GM23248 (cell line): ENCODE results near the gene IL10RB. TPM values are rescaled to one million over a fixed set of nuclear protein-coding genes. Genes with fewer than 3 reads are reported as not detected.

Source experiments
- DNase-seq: peaks from one replicate; pipeline ENCODE4 v3.0.0-alpha.2; 2015
- H2AFZ ChIP-seq: fragments of 200-600 bp; sonication (generic); 2 replicates; pipeline ENCODE4 v1.6.1; 2016; ENCODE audit warnings: antibody characterized with exemption
- H3F3A ChIP-seq: fragments of 200-600 bp; sonication (generic); 2 replicates; pipeline ENCODE4 v1.6.1; 2016; ENCODE audit warnings: mild to moderate bottlenecking, antibody characterized with exemption, mixed run types; ENCODE audit not compliant: insufficient read depth
- H3K27ac ChIP-seq: fragments of 200-600 bp; sonication (generic); 2 replicates; pipeline ENCODE4 v1.5.1; 2016; ENCODE audit warnings: mild to moderate bottlenecking
- H3K27me3 ChIP-seq: fragments of 200-600 bp; sonication (generic); replicated peaks from 2 replicates; pipeline ENCODE4 v1.6.1; 2016; ENCODE audit warnings: mild to moderate bottlenecking; ENCODE audit not compliant: insufficient read depth
- H3K36me3 ChIP-seq: fragments of 200-600 bp; sonication (generic); 2 replicates; pipeline ENCODE4 v1.6.1; 2016; ENCODE audit warnings: low read depth, mild to moderate bottlenecking
- H3K4me1 ChIP-seq: fragments of 200-600 bp; sonication (generic); 2 replicates; pipeline ENCODE4 v1.6.1; 2016; ENCODE audit warnings: mild to moderate bottlenecking; ENCODE audit not compliant: insufficient read depth
- H3K4me2 ChIP-seq: fragments of 200-600 bp; sonication (generic); one replicate; pipeline ENCODE4 v1.6.1; 2016; ENCODE audit warnings: mild to moderate bottlenecking; ENCODE audit not compliant: unreplicated experiment
- H3K4me3 ChIP-seq: fragments of 200-600 bp; sonication (generic); 2 replicates; pipeline ENCODE4 v1.5.1; 2016; ENCODE audit warnings: mild to moderate bottlenecking
- H3K79me2 ChIP-seq: fragments of 200-600 bp; sonication (generic); 2 replicates; pipeline ENCODE4 v1.6.1; 2016; ENCODE audit warnings: mild to moderate bottlenecking; ENCODE audit not compliant: insufficient read depth
- H3K9ac ChIP-seq: fragments of 200-600 bp; sonication (generic); 2 replicates; pipeline ENCODE4 v1.6.1; 2016; ENCODE audit warnings: mild to moderate bottlenecking
- H3K9me2 ChIP-seq: fragments of 200-600 bp; sonication (generic); 2 replicates; pipeline ENCODE4 v1.6.1; 2016; ENCODE audit warnings: mixed run types, mild to moderate bottlenecking, moderate library complexity; ENCODE audit not compliant: insufficient read depth
- H3K9me3 ChIP-seq: fragments of 200-600 bp; sonication (generic); one replicate; pipeline ENCODE4 v1.6.1; 2017; ENCODE audit warnings: low read depth
- H4K20me1 ChIP-seq: fragments of 200-600 bp; sonication (generic); 2 replicates; pipeline ENCODE4 v1.6.0; 2016; ENCODE audit not compliant: insufficient read depth
- EZH2 ChIP-seq: fragments of 200-600 bp; sonication (generic); IDR thresholded peaks from 2 replicates; pipeline ENCODE4 v1.6.1; 2018; ENCODE audit warnings: antibody characterized with exemption, mild to moderate bottlenecking; ENCODE audit not compliant: insufficient read depth, poor library complexity, severe bottlenecking
- EZH2phosphoT487 ChIP-seq: fragments of 200-600 bp; sonication (generic); IDR thresholded peaks from 2 replicates; pipeline ENCODE4 v1.6.1; 2018; ENCODE audit warnings: antibody characterized with exemption, moderate library complexity, mild to moderate bottlenecking, low read depth; ENCODE audit not compliant: insufficient read depth
- WGBS, 2 experiments: methylation state at CpG; one replicate each; pipeline ENCODE4 v1.1.6; 2015 to 2017; ENCODE audit warnings: low lambda C conversion rate in 2 of 2, low coverage in 1 of 2; ENCODE audit errors: missing lambda C conversion rate in 2 of 2; 5-methylcytosine and 5-hydroxymethylcytosine counted together
- in situ Hi-C: fragments of 300-500 bp; cut with MboI; formaldehyde crosslinking; loops from 2 replicates; pipeline ENCODE4 v1.15.0; 2020
- polyA plus RNA-seq: library from polyadenylated mRNA; unstranded; fragments of >200 nt; fragmentation: Nextera tagmentation; extraction: Ambion mirVana; gene quantifications from 2 replicates; pipeline ENCODE4 v1.2.1, GENCODE V29; 2016
- total RNA-seq: library from RNA; depleted of rRNA; stranded (reverse); fragments of >200 nt; shearing (Covaris generic); gene quantifications from 2 replicates; pipeline ENCODE4 v1.2.3, GENCODE V29; 2014; rRNA removed

IL10RB gene
- total and polyA plus RNA-seq, 2 experiments from 2014 or later, result 49.3 to 52.4 TPM

DNA sequence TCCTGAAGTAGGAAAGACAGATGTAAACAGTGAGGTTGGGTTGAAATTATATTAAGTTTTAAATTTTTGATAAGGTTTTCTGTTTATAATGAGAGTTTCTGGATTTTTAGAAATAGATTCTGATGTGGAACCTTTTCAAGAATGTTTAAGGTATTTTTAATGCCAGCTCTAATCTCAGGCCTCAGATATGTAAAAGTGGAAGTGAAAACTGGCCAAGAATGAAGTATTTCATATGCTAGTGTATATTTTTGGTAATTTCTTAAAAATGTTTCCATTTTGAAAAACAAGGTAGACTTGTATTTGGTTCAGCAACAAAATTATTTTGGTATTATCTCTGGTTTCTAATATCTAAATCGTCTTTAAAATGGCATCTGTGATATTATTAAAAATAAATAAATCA lies 73.0 kb downstream of the IL10RB start:
- 95 to 97% methylated on average over 1 of the region's 1 CpG for WGBS, 2 experiments
- H3K9me2 ChIP-seq, result no peaks in the 10 kb centered on the region
- H3K9ac ChIP-seq, result no peak overlapping the region
- no peaks in the 10 kb centered on the region for H3K4me1 ChIP-seq
- H3K9me3 ChIP-seq, result no peaks in the 10 kb centered on the region
- no peak overlapping the region for H3K4me3 ChIP-seq
- in situ Hi-C loops, result no loop called here
- H3K79me2 ChIP-seq, result peaks cover 57% of the 10 kb centered on the region
- H3K36me3 ChIP-seq, result no peaks in the 10 kb centered on the region; the same call in 1 of the 2 replicates
- H3K4me2 ChIP-seq, result no peak overlapping the region
- H4K20me1 ChIP-seq, result no peaks in the 10 kb centered on the region; the same call in 1 of the 2 replicates
- DNase-seq, result no peak
- H3K27me3 ChIP-seq, result no peaks in the 10 kb centered on the region
- H2AFZ ChIP-seq, result no peak overlapping the region
- no peak overlapping the region for H3K27ac ChIP-seq
- TF ChIP-seq EZH2phosphoT487, result no peak
- no peak for TF ChIP-seq EZH2
- H3F3A ChIP-seq, result no peaks in the 10 kb centered on the region

DNA sequence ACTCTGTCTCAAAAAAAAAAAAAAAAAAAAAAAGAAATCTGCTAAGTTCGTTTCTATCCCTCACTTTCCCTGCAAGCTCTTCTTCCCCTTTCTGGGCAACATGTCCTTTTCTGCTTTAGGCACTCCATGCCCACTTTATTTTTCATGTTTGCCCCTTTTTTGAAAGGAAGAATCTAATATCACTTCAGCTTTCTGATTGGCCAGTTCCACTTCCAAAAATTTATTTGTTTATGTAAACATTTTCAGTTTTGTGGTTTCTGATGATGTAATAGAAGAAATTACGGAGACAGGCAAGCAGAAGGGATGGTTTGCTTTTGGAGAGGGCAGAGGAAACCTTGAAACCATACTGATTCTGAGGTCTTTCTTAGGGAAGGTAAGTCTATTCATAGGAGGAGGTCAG lies 73.8 kb downstream of the IL10RB start:
- Histone ChIP-seq H3K36me3 (no peaks in the 10 kb centered on the region; the same call in 1 of the 2 replicates), H3K79me2 (peaks cover 50% of the 10 kb centered on the region), H3K9me3 (no peaks in the 10 kb centered on the region), H3K4me2 (no peak overlapping the region), H3K27me3 (no peaks in the 10 kb centered on the region), H2AFZ (no peak overlapping the region), H3K9me2 (no peaks in the 10 kb centered on the region), H3F3A (no peaks in the 10 kb centered on the region), H4K20me1 (no peaks in the 10 kb centered on the region; the same call in 1 of the 2 replicates), H3K9ac (no peak overlapping the region), H3K27ac (no peak overlapping the region), H3K4me3 (no peak overlapping the region), H3K4me1 (no peaks in the 10 kb centered on the region)
- TF ChIP-seq EZH2phosphoT487 (no peak), EZH2 (no peak)
- no peak for DNase-seq
- 32 to 35% methylated on average over 2 of the region's 2 CpGs for WGBS, 2 experiments
- in situ Hi-C loops, result no loop called here

DNA sequence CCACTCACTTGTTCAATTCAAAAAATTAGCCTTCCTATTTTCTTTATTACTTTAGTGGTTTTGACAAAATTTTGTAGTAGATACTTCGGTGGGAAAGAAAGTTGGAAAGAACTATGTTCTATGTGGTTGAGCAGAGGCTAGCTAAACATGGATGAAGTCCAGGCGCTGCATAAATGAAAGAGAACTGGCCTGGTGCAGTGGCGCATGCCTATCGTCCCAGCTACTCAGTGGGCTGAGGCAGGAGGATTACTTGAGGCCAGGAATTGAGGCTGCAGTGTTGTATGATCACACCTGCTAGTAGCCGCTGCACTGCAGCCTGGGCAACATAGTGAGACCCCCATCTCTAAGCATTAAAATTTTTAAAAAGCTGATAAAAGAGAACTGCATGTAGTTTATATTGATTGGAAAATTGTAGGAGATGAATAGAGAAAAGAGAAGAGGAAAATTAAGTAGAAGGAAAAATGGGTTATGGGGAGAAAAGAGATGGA lies 79.6 kb downstream of the IL10RB start:
- H3K4me2 ChIP-seq, result no peak overlapping the region
- peaks cover 13% of the 10 kb centered on the region for H3F3A ChIP-seq
- H3K9me3 ChIP-seq, result no peaks in the 10 kb centered on the region
- WGBS, 2 experiments, result 97 to 100% methylated on average over 5 of the region's 5 CpGs
- no peak overlapping the region for H3K27ac ChIP-seq
- H3K4me3 ChIP-seq, result no peak overlapping the region
- no peaks in the 10 kb centered on the region for H3K4me1 ChIP-seq
- no peaks in the 10 kb centered on the region for H3K27me3 ChIP-seq
- no peaks in the 10 kb centered on the region for H4K20me1 ChIP-seq
- no peak for DNase-seq
- H3K79me2 ChIP-seq, result peaks cover 9% of the 10 kb centered on the region
- in situ Hi-C loops, result no loop called here
- TF ChIP-seq EZH2 (no peak), EZH2phosphoT487 (no peak)
- H3K9me2 ChIP-seq, result no peaks in the 10 kb centered on the region
- no peak overlapping the region for H3K9ac ChIP-seq
- H3K36me3 ChIP-seq, result peaks cover 21% of the 10 kb centered on the region
- no peak overlapping the region for H2AFZ ChIP-seq

Other genes with a start within 250 kb of the IL10RB start
- gene OLIG2, start 240.4 kb upstream of the IL10RB start, total RNA-seq, result not detected in 2 replicates
- not detected in 2 replicates for gene OLIG2, start 240.4 kb upstream of the IL10RB start, polyA plus RNA-seq
- gene OLIG1, start 196.2 kb upstream of the IL10RB start, total RNA-seq, result not detected in 2 replicates
- gene OLIG1, start 196.2 kb upstream of the IL10RB start, polyA plus RNA-seq, result not detected in 2 replicates
- 4.0 and 4.3 TPM in 2 replicates for gene IFNAR2, start 36.4 kb upstream of the IL10RB start, total RNA-seq
- 19.1 and 21.8 TPM in 2 replicates for gene IFNAR2, start 36.4 kb upstream of the IL10RB start, polyA plus RNA-seq
- gene IFNAR1, start 58.6 kb downstream of the IL10RB start, total RNA-seq, result 19.1 and 24.0 TPM in 2 replicates
- gene IFNAR1, start 58.6 kb downstream of the IL10RB start, polyA plus RNA-seq, result 55.9 and 65.1 TPM in 2 replicates
- 92.8 and 98.3 TPM in 2 replicates for gene IFNGR2, start 137.0 kb downstream of the IL10RB start, total RNA-seq
- gene IFNGR2, start 137.0 kb downstream of the IL10RB start, polyA plus RNA-seq, result 113 and 116 TPM in 2 replicates
- 35.1 and 37.8 TPM in 2 replicates for gene TMEM50B, start 213.6 kb downstream of the IL10RB start, total RNA-seq
- gene TMEM50B, start 213.6 kb downstream of the IL10RB start, polyA plus RNA-seq, result 43.9 and 45.1 TPM in 2 replicates
- gene DNAJC28, start 225.3 kb downstream of the IL10RB start, total RNA-seq, result 0.38 and 2.4 TPM in 2 replicates
- 2.0 TPM in 2 replicates for gene DNAJC28, start 225.3 kb downstream of the IL10RB start, polyA plus RNA-seq